Smooth muscle cell (in vitro differentiated cells): Measurements from ENCODE around the gene MPC2. TPM values are rescaled to one million over a fixed set of nuclear protein-coding genes. Genes with fewer than 3 reads are reported as not detected.

ENCODE experiments used
- DNase-seq: peaks from one replicate; lab custom pipeline; 2025; ENCODE audit not compliant: unreplicated experiment; lab: John Stamatoyannopoulos, UW
- H2AFZ ChIP-seq: fragments of 200-600 bp; sonication (generic); 2 replicates; pipeline ENCODE4 v1.6.0; 2016; ENCODE audit warnings: antibody characterized with exemption, low read depth, mild to moderate bottlenecking
- H3F3A ChIP-seq: fragments of 200-600 bp; sonication (generic); 2 replicates; pipeline ENCODE4 v1.6.0; 2017; ENCODE audit warnings: antibody characterized with exemption, low read depth
- H3K27ac ChIP-seq: fragments of 200-600 bp; sonication (generic); 2 replicates; pipeline ENCODE4 v1.5.1; 2016; ENCODE audit warnings: low read depth, mild to moderate bottlenecking
- H3K27me3 ChIP-seq: fragments of 200-600 bp; sonication (generic); 2 replicates; pipeline ENCODE4 v1.6.1; 2016; ENCODE audit warnings: low read depth, mild to moderate bottlenecking
- H3K36me3 ChIP-seq: fragments of 200-600 bp; sonication (generic); 2 replicates; pipeline ENCODE4 v1.5.1; 2016; ENCODE audit warnings: low read depth
- H3K4me1 ChIP-seq: fragments of 200-600 bp; sonication (generic); 2 replicates; pipeline ENCODE4 v1.5.1; 2016; ENCODE audit warnings: low read depth
- H3K4me2 ChIP-seq: fragments of 200-600 bp; sonication (generic); 2 replicates; pipeline ENCODE4 v1.6.0; 2016; ENCODE audit warnings: mild to moderate bottlenecking
- H3K4me3 ChIP-seq: fragments of 200-600 bp; sonication (generic); 2 replicates; pipeline ENCODE4 v1.5.1; 2016; ENCODE audit warnings: mild to moderate bottlenecking
- H3K79me2 ChIP-seq: fragments of 200-600 bp; sonication (generic); 2 replicates; pipeline ENCODE4 v1.6.0; 2016; ENCODE audit warnings: low read depth, mild to moderate bottlenecking
- H3K9ac ChIP-seq: fragments of 200-600 bp; sonication (generic); 2 replicates; pipeline ENCODE4 v1.6.0; 2016; ENCODE audit warnings: low read depth
- H3K9me3 ChIP-seq: fragments of 200-600 bp; sonication (generic); replicated peaks from 2 replicates; pipeline ENCODE4 v1.5.1; 2016; ENCODE audit warnings: low read depth
- H4K20me1 ChIP-seq: fragments of 200-600 bp; sonication (generic); 2 replicates; pipeline ENCODE4 v1.6.0; 2016; ENCODE audit warnings: low read depth
- CTCF ChIP-seq: fragments of 200-600 bp; sonication (generic); IDR thresholded peaks from 2 replicates; pipeline ENCODE4 v1.5.1; 2017; ENCODE audit warnings: borderline replicate concordance, mild to moderate bottlenecking, antibody characterized with exemption; ENCODE audit not compliant: insufficient read depth, poor library complexity, severe bottlenecking
- WGBS: methylation state at CpG from one replicate; pipeline ENCODE4 v1.1.7; 2016; ENCODE audit warnings: low lambda C conversion rate; 5-methylcytosine and 5-hydroxymethylcytosine counted together
- polyA plus RNA-seq: library from polyadenylated mRNA; unstranded; fragments of >200 nt; fragmentation: Nextera tagmentation; extraction: Ambion mirVana; gene quantifications from 2 replicates; pipeline ENCODE4 v1.2.1, GENCODE V29; 2016
- total RNA-seq: library from RNA; depleted of rRNA; stranded (reverse); fragments of >200 nt; gene quantifications from 2 replicates; pipeline ENCODE4 v1.2.3, GENCODE V29; 2014

Gene MPC2
- total and polyA plus RNA-seq, 2 experiments from 2014 or later: 58.2 to 69.9 TPM

DNA sequence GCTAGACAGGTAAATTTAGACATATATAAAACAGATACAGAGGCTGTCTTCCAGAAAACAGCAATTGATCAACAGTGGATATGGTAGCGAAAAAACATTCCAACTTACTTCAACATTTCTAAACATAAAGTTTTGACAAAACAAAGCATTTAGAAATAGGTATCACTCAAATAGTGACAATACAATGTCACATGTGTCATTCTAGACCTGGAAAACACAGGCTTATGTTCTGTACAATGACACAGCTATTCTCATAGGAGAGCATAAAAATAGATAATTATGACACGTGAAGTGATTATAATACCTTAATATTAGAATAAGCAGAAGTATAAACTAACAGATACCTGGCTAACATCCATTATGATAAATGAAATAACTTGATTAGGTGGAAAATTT lies 8.4 kb downstream of the MPC2 start:
- WGBS: 96% methylated on average over 2 of the region's 2 CpGs

DNA sequence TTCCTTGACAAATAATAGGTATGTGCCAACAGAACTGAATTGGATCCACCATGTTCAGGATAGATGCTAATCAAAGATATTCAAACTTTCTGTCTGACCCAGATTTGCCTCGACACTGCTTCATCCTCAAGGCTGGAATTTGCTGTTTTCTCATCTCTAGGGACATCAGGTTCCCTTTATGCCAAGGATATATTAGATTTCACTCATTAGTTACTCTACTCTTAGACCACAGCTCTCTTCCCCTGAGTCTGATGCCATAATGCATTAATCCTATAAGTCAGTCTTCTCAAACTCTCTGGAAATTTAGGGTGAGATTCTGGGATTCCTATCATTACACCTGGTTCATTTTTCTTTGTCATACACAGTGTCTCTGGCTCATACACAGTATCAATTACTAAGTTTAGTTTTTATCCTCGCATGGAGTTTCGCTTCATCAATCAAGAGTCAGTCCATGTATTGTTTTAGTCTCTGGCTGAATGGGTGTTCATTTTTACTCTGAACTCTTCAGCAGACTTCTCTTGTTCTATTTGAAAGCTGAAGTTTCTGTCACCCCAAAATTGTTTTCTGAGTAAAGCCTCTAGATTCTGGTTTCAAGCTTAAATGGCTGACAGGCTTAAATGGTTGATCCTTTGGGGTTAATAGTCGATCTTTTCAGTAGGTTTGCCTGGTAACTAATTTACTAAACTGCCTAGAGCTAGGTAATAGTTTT lies 9.7 kb downstream of the MPC2 start:
- peaks cover 3% of the 10 kb centered on the region for H3K4me1 ChIP-seq
- peaks cover 19% of the 10 kb centered on the region for H4K20me1 ChIP-seq
- no peaks in the 10 kb centered on the region for H3K36me3 ChIP-seq
- 87% methylated on average over 4 of the region's 4 CpGs for WGBS
- H3K79me2 ChIP-seq: peaks cover 72% of the 10 kb centered on the region
- no peaks in the 10 kb centered on the region for H3F3A ChIP-seq
- no peak overlapping the region for H2AFZ ChIP-seq
- H3K9me3 ChIP-seq: no peaks in the 10 kb centered on the region
- no peaks in the 10 kb centered on the region for H3K27me3 ChIP-seq
- H3K4me3 ChIP-seq: peak overlapping the region; percentile 11
- no peak overlapping the region for H3K9ac ChIP-seq
- DNase-seq: no peak
- TF ChIP-seq CTCF: no peak
- H3K27ac ChIP-seq: no peak overlapping the region
- no peak overlapping the region for H3K4me2 ChIP-seq

More for the DNA sequence above, 8.4 kb downstream of the MPC2 start:
- Histone ChIP-seq H3K79me2 (peaks cover 82% of the 10 kb centered on the region), H3K4me1 (no peaks in the 10 kb centered on the region), H2AFZ (no peak overlapping the region), H3K36me3 (no peaks in the 10 kb centered on the region), H3K9me3 (no peaks in the 10 kb centered on the region), H4K20me1 (peaks cover 23% of the 10 kb centered on the region), H3F3A (no peaks in the 10 kb centered on the region), H3K4me2 (no peak overlapping the region), H3K4me3 (peak overlapping the region; percentile 13), H3K9ac (no peak overlapping the region), H3K27me3 (no peaks in the 10 kb centered on the region), H3K27ac (no peak overlapping the region)
- TF ChIP-seq CTCF: no peak
- no peak for DNase-seq

- Histone ChIP-seq H3K4me2 (no peak overlapping the region), H3K9ac (no peak overlapping the region), H3K79me2 (peaks cover 68% of the 10 kb centered on the region), H3K36me3 (no peaks in the 10 kb centered on the region), H3K4me1 (peaks cover 7% of the 10 kb centered on the region), H3F3A (no peaks in the 10 kb centered on the region), H4K20me1 (peaks cover 25% of the 10 kb centered on the region), H3K4me3 (peak overlapping the region; percentile 11), H3K27ac (no peak overlapping the region), H2AFZ (no peak overlapping the region), H3K9me3 (no peaks in the 10 kb centered on the region), H3K27me3 (no peaks in the 10 kb centered on the region)
- 55% methylated on average over 6 of the region's 6 CpGs for WGBS
- TF ChIP-seq CTCF: no peak
- no peak for DNase-seq
Observed at GRCh38 chr1:167926486-167926997, 10.3 kb downstream of the MPC2 start.
